Activated CD8-positive, alpha-beta memory T cell treated with anti-CD3 and anti-CD28 coated beads, Interleukin-2, amount 10 ng/mL, durations not matched to agents 7 days and 5 days (primary cell): Measurements from ENCODE around the gene DISP1. TPM values are rescaled to one million over a fixed set of nuclear protein-coding genes. Genes with fewer than 3 reads are reported as not detected.

Experiments used
- ATAC-seq: fragments of 150-1000 bp; cut with Tn5 transposase; one replicate; pipeline ENCODE4 v1.10.0; 2021; ENCODE audit warnings: moderate library complexity
- CTCF ChIA-PET: fragments of 350-600 bp; sonication (Branson Sonifier 250); formaldehyde crosslinking; loops from one replicate; lab custom pipeline; 2021; ENCODE audit warnings: antibody characterized with exemption; lab: Charles Lee
- DNase-seq: peaks from one replicate; pipeline ENCODE4 v3.0.0-alpha.2; 2020
- H3K27ac Mint-ChIP-seq: one replicate; pipeline ENCODE4 v1.8.0; 2021; ENCODE audit warnings: mild to moderate bottlenecking, mixed read lengths
- H3K27me3 Mint-ChIP-seq: one replicate; pipeline ENCODE4 v1.8.0; 2021; ENCODE audit warnings: mixed read lengths
- H3K36me3 Mint-ChIP-seq: one replicate; pipeline ENCODE4 v1.8.0; 2021; ENCODE audit warnings: mild to moderate bottlenecking, mixed read lengths
- H3K4me1 Mint-ChIP-seq: one replicate; pipeline ENCODE4 v1.8.0; 2021; ENCODE audit warnings: mixed read lengths
- H3K4me3 Mint-ChIP-seq: one replicate; pipeline ENCODE4 v1.8.0; 2021; ENCODE audit warnings: mild to moderate bottlenecking, moderate library complexity, mixed read lengths
- H3K9me3 Mint-ChIP-seq: one replicate; pipeline ENCODE4 v1.8.0; 2022; ENCODE audit warnings: low read depth, mixed read lengths
- total RNA-seq, 2 experiments: library from RNA; stranded (reverse); gene quantifications; one replicate each; pipeline ENCODE4 v1.2.3, GENCODE V29; 2021

Gene DISP1
- total RNA-seq, 2 experiments from 2014 or later: 1.5 to 2.0 TPM

- Mint-ChIP-seq H3K36me3 (peaks cover 8% of the 10 kb centered on the region), H3K27ac (no peak overlapping the region), H3K4me3 (no peak overlapping the region), H3K9me3 (peaks cover 6% of the 10 kb centered on the region), H3K4me1 (peaks cover 9% of the 10 kb centered on the region), H3K27me3 (peaks cover 36% of the 10 kb centered on the region)
- ATAC-seq (no peak), DNase-seq (no peak)
- CTCF ChIA-PET: no interaction called here
Measured at GRCh38 chr1:222785529-222785928, 29.3 kb upstream of the DISP1 start.

GRCh38 chr1:222786121-222786520, 28.7 kb upstream of the DISP1 start:
- no peak for ATAC-seq
- H3K27ac Mint-ChIP-seq: no peak overlapping the region

GRCh38 chr1:222787729-222788128, 27.1 kb upstream of the DISP1 start:
- peaks cover 27% of the 10 kb centered on the region for H3K27me3 Mint-ChIP-seq
- H3K4me3 Mint-ChIP-seq: no peak overlapping the region
- CTCF ChIA-PET: no interaction called here
- no peak for ATAC-seq
- no peak overlapping the region for H3K27ac Mint-ChIP-seq
- peaks cover 9% of the 10 kb centered on the region for H3K36me3 Mint-ChIP-seq
- no peak for DNase-seq
- peaks cover 19% of the 10 kb centered on the region for H3K4me1 Mint-ChIP-seq
- peaks cover 6% of the 10 kb centered on the region for H3K9me3 Mint-ChIP-seq

More at GRCh38 chr1:222786121-222786520, 28.7 kb upstream of the DISP1 start:
- CTCF ChIA-PET: no interaction called here
- H3K36me3 Mint-ChIP-seq: peaks cover 9% of the 10 kb centered on the region
- peaks cover 32% of the 10 kb centered on the region for H3K27me3 Mint-ChIP-seq
- peaks cover 14% of the 10 kb centered on the region for H3K4me1 Mint-ChIP-seq
- H3K9me3 Mint-ChIP-seq: peaks cover 6% of the 10 kb centered on the region
- no peak for DNase-seq
- no peak overlapping the region for H3K4me3 Mint-ChIP-seq

- no peak overlapping the region for H3K4me3 Mint-ChIP-seq
- peaks cover 19% of the 10 kb centered on the region for H3K4me1 Mint-ChIP-seq
- no peak for DNase-seq
- peaks cover 6% of the 10 kb centered on the region for H3K9me3 Mint-ChIP-seq
- CTCF ChIA-PET: no interaction called here
- peaks cover 9% of the 10 kb centered on the region for H3K36me3 Mint-ChIP-seq
- H3K27ac Mint-ChIP-seq: no peak overlapping the region
- peaks cover 26% of the 10 kb centered on the region for H3K27me3 Mint-ChIP-seq
- no peak for ATAC-seq
Measured at GRCh38 chr1:222788402-222789156, 26.3 kb upstream of the DISP1 start.

GRCh38 chr1:222790115-222790514, 24.7 kb upstream of the DISP1 start:
- DNase-seq (no peak), ATAC-seq (no peak)
- CTCF ChIA-PET: no interaction called here
- Mint-ChIP-seq H3K4me1 (peaks cover 19% of the 10 kb centered on the region), H3K36me3 (peaks cover 9% of the 10 kb centered on the region), H3K9me3 (peaks cover 6% of the 10 kb centered on the region), H3K27me3 (peaks cover 11% of the 10 kb centered on the region), H3K4me3 (no peak overlapping the region), H3K27ac (no peak overlapping the region)

- Mint-ChIP-seq H3K4me3 (no peak overlapping the region), H3K27ac (no peak overlapping the region), H3K4me1 (peaks cover 19% of the 10 kb centered on the region), H3K27me3 (peaks cover 9% of the 10 kb centered on the region), H3K9me3 (peaks cover 6% of the 10 kb centered on the region), H3K36me3 (peaks cover 9% of the 10 kb centered on the region)
- CTCF ChIA-PET: no interaction called here
- ATAC-seq (peak; percentile 60), DNase-seq (no peak)
Measured at GRCh38 chr1:222790520-222790919, 24.3 kb upstream of the DISP1 start.

- Mint-ChIP-seq H3K36me3 (peaks cover 9% of the 10 kb centered on the region), H3K27ac (no peak overlapping the region), H3K4me1 (peaks cover 19% of the 10 kb centered on the region), H3K9me3 (peaks cover 6% of the 10 kb centered on the region), H3K4me3 (no peak overlapping the region), H3K27me3 (peaks cover 9% of the 10 kb centered on the region)
- CTCF ChIA-PET: interaction anchor here (0.9 kb wide), 1 partner anchor 325 kb away, joined by 3 read pairs; no protein-coding TSS in a partner anchor
- DNase-seq (no peak), ATAC-seq (no peak)
Measured at GRCh38 chr1:222791006-222791710, 23.7 kb upstream of the DISP1 start.

GRCh38 chr1:222792744-222793143, 22.1 kb upstream of the DISP1 start:
- Mint-ChIP-seq H3K36me3 (peaks cover 9% of the 10 kb centered on the region), H3K9me3 (peaks cover 6% of the 10 kb centered on the region), H3K27me3 (peaks cover 5% of the 10 kb centered on the region), H3K4me1 (peaks cover 19% of the 10 kb centered on the region), H3K27ac (no peak overlapping the region), H3K4me3 (no peak overlapping the region)
- DNase-seq: no peak
- ATAC-seq: no peak
- CTCF ChIA-PET: interaction anchor here (0.7 to 1.5 kb wide), 3 partner anchors 289 to 331 kb away, joined by 3 to 10 read pairs (median 4); no protein-coding TSS in a partner anchor

GRCh38 chr1:222794656-222795474, 20.0 kb upstream of the DISP1 start:
- CTCF ChIA-PET: interaction anchor here (1.0 to 2.0 kb wide), 3 partner anchors 37 to 339 kb away, joined by 3 to 4 read pairs (median 3); no protein-coding TSS in a partner anchor
- H3K27me3 Mint-ChIP-seq: peaks cover 12% of the 10 kb centered on the region
- DNase-seq: no peak
- no peak for ATAC-seq
- peaks cover 23% of the 10 kb centered on the region for H3K4me1 Mint-ChIP-seq
- H3K36me3 Mint-ChIP-seq: peaks cover 4% of the 10 kb centered on the region
- peaks cover 2% of the 10 kb centered on the region for H3K9me3 Mint-ChIP-seq
- no peak overlapping the region for H3K27ac Mint-ChIP-seq
- H3K4me3 Mint-ChIP-seq: no peak overlapping the region

- H3K9me3 Mint-ChIP-seq: no peaks in the 10 kb centered on the region
- H3K36me3 Mint-ChIP-seq: no peaks in the 10 kb centered on the region
- CTCF ChIA-PET: interaction anchor here (1.0 to 1.2 kb wide), 2 partner anchors 59 to 284 kb away, joined by 3 to 5 read pairs; no protein-coding TSS in a partner anchor
- peaks cover 6% of the 10 kb centered on the region for H3K4me1 Mint-ChIP-seq
- no peak for ATAC-seq
- H3K27ac Mint-ChIP-seq: no peak overlapping the region
- H3K4me3 Mint-ChIP-seq: no peak overlapping the region
- H3K27me3 Mint-ChIP-seq: peaks cover 28% of the 10 kb centered on the region
- DNase-seq: no peak
Measured at GRCh38 chr1:222798116-222798515, 16.7 kb upstream of the DISP1 start.

GRCh38 chr1:222798975-222799374, 15.9 kb upstream of the DISP1 start:
- Mint-ChIP-seq H3K27me3 (peaks cover 34% of the 10 kb centered on the region), H3K4me1 (peaks cover 6% of the 10 kb centered on the region), H3K36me3 (no peaks in the 10 kb centered on the region), H3K9me3 (no peaks in the 10 kb centered on the region), H3K4me3 (no peak overlapping the region), H3K27ac (no peak overlapping the region)
- DNase-seq: no peak
- no peak for ATAC-seq
- CTCF ChIA-PET: interaction anchor here (1.2 kb wide), 1 partner anchor 283 kb away, joined by 3 read pairs; no protein-coding TSS in a partner anchor

GRCh38 chr1:222801067-222801466, 13.8 kb upstream of the DISP1 start:
- no peak for DNase-seq
- CTCF ChIA-PET: no interaction called here
- ATAC-seq: no peak
- Mint-ChIP-seq H3K36me3 (no peaks in the 10 kb centered on the region), H3K27ac (no peak overlapping the region), H3K4me1 (peaks cover 6% of the 10 kb centered on the region), H3K27me3 (peaks cover 37% of the 10 kb centered on the region), H3K9me3 (no peaks in the 10 kb centered on the region), H3K4me3 (no peak overlapping the region)

GRCh38 chr1:222811671-222812070, 3.2 kb upstream of the DISP1 start:
- CTCF ChIA-PET: no interaction called here
- Mint-ChIP-seq H3K4me1 (peaks cover 18% of the 10 kb centered on the region), H3K4me3 (no peak overlapping the region), H3K27ac (no peak overlapping the region), H3K27me3 (peaks cover 18% of the 10 kb centered on the region), H3K9me3 (peaks cover 3% of the 10 kb centered on the region), H3K36me3 (peaks cover 3% of the 10 kb centered on the region)
- ATAC-seq: no peak
- DNase-seq: no peak
